ENCODE measurements around the gene IL19. TPM values are rescaled to one million over a fixed set of nuclear protein-coding genes. Genes with fewer than 3 reads are reported as not detected.
"Not testable (repeated sequence)": the region's sequence is repeated elsewhere in the genome, so short reads cannot be mapped to it uniquely, and the experiment has no call there.

Gene IL19
- total and polyA plus RNA-seq, 4 donors, result not detected

DNA sequence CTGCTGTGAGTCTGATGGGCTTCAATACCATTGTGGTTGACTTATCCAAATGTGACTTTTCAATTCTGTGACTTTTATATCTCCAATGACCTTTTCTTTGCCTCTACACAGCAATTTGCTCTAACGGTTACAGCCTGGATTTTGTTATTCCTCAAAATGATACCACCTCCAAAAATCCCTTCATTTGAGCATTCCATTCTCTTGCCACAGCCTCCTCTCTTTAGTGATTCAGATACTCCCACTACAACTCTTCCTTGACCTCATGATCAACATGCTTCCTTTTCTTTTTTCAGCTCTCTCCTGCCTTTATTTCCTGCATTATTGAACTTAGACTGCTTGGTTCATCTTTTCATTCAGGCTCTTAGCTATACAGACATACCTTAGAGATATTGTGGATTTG, 16.6 kb upstream of the IL19 start:
- Histone ChIP-seq H3K9me3 (ENCODE audit: control insufficient read depth, insufficient read depth, low read length) (no peaks in the 10 kb centered on the region), H3K4me3 (ENCODE audit: low read depth, low read length) (no peak overlapping the region), H3K4me1 (ENCODE audit: control insufficient read depth, insufficient read depth, low read length) (no peaks in the 10 kb centered on the region), H3K27ac (ENCODE audit: low read depth, low read length) (no peak overlapping the region), H3K36me3 (ENCODE audit: control insufficient read depth, insufficient read depth, low read length) (no peaks in the 10 kb centered on the region), H3K27me3 (ENCODE audit: control insufficient read depth, insufficient read depth, low read length) (no peaks in the 10 kb centered on the region)
- DNase-seq (ENCODE audit: low read depth in 4 of 6, low spot score in 6 of 6), result no peak
- WGBS (ENCODE audit: insufficient coverage), result 79% methylated on average over 1 of the region's 1 CpG

- H3K9me3 ChIP-seq (ENCODE audit: control insufficient read depth, insufficient read depth, low read length), result no peaks in the 10 kb centered on the region
- 89% methylated on average over 4 of the region's 13 CpGs for WGBS (ENCODE audit: insufficient coverage)
These were observed 12.9 kb upstream of the IL19 start for GRCh38 chr1:206757524-206758266.

DNA sequence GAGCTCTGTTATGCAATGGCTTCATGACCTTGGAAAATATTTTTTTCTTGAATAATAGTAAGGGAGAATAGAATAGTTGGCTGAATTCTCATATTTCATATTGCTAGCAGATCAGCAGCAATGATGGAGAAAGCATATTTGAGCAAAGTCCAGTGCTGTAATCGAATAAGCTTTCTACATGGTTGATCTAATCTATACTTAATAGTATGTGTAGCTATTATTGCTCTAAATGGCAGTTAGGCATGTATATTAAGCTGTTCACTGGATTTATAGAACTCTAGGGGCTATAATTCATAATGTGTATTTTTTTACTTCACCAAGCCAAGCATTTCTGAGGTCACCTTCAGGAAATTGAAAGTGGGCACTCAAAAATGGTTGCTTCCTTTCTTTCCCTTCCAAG, 10.0 kb upstream of the IL19 start:
- Histone ChIP-seq H3K36me3 (ENCODE audit: control insufficient read depth, insufficient read depth, low read length) (no peaks in the 10 kb centered on the region), H3K4me3 (ENCODE audit: low read depth, low read length) (no peak overlapping the region), H3K4me1 (ENCODE audit: control insufficient read depth, insufficient read depth, low read length) (no peaks in the 10 kb centered on the region), H3K27ac (ENCODE audit: low read depth, low read length) (no peak overlapping the region), H3K27me3 (ENCODE audit: control insufficient read depth, insufficient read depth, low read length) (no peaks in the 10 kb centered on the region), H3K9me3 (ENCODE audit: control insufficient read depth, insufficient read depth, low read length) (no peaks in the 10 kb centered on the region)
- DNase-seq (ENCODE audit: low read depth in 4 of 6, low spot score in 6 of 6), result peak in 1 of 6 donors; percentile 55
- no CpG with 5 or more reads among the region's 1 CpG for WGBS (ENCODE audit: insufficient coverage)

More at GRCh38 chr1:206757524-206758266, 12.9 kb upstream of the IL19 start:
- Histone ChIP-seq H3K4me3 (ENCODE audit: low read depth, low read length) (no peak overlapping the region), H3K27me3 (ENCODE audit: control insufficient read depth, insufficient read depth, low read length) (no peaks in the 10 kb centered on the region), H3K27ac (ENCODE audit: low read depth, low read length) (no peak overlapping the region), H3K36me3 (ENCODE audit: control insufficient read depth, insufficient read depth, low read length) (no peaks in the 10 kb centered on the region), H3K4me1 (ENCODE audit: control insufficient read depth, insufficient read depth, low read length) (no peaks in the 10 kb centered on the region)
- DNase-seq (ENCODE audit: low read depth in 4 of 6, low spot score in 6 of 6), result no peak

DNA sequence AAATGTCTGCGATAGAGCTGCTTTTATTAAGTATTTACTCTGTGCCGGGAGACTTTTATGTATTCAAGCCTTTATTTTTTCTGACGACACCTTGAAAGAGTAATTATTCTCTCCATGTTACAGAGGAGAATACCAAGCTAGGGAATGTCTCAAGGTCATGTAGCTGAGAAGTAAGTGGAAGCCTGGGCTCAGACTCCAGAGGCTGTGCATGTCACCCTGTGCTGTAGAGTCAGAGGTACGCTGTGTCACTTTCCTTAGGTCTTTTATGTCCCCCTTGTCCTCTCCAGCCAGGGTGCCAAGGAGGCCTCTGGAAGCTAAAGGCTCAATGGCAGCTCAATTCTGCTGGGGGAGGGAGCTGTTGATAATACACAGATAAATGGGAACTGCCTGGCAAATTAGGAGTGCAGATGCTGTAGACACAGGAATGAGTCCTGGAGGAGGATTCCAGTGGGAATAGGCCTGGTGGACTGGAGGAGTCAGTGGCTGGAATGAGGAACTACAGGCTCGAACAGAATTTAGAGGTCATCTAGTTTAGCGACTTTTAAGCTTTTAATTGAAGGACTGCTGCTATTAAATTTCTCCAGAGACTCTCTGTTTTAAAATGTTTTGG, 9.3 kb upstream of the IL19 start:
- no peak overlapping the region for H3K27ac ChIP-seq (ENCODE audit: low read depth, low read length)
- no peaks in the 10 kb centered on the region for H3K4me1 ChIP-seq (ENCODE audit: control insufficient read depth, insufficient read depth, low read length)
- WGBS (ENCODE audit: insufficient coverage), result 93% methylated on average over 2 of the region's 6 CpGs
- no peak overlapping the region for H3K4me3 ChIP-seq (ENCODE audit: low read depth, low read length)
- no peaks in the 10 kb centered on the region for H3K9me3 ChIP-seq (ENCODE audit: control insufficient read depth, insufficient read depth, low read length)
- H3K36me3 ChIP-seq (ENCODE audit: control insufficient read depth, insufficient read depth, low read length), result no peaks in the 10 kb centered on the region
- DNase-seq (ENCODE audit: low read depth in 4 of 6, low spot score in 6 of 6), result no peak
- H3K27me3 ChIP-seq (ENCODE audit: control insufficient read depth, insufficient read depth, low read length), result no peaks in the 10 kb centered on the region

DNA sequence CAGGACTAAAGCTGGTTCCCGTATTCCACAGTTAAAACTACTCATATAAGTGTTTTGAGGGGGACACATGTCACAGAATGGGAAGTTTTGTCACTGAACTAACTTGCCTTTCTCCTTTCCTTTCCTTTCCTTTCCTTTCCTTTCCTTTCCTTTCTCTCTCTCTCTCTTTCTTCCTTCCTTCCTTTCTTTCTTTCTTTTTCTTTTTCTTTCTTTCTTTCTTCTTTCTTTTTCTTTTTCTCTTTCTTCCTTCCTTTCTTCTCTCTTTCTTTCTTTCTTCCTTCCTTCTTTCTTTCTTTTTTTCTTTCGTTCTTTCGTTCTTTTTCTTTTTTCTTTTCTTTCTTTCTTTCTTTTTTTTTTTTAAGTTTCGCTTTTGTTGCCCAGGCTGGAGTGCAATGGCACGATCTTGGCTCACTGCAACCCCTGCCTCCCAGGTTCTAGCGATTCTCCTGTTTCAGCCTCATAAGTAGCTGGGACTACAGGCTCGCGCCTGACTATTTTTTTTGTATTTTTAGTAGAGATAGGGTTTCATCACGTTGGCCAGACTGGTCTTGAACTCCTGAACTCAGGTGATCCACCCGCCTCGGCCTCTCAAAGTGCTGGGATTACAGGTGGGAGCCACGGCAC, 7.7 kb upstream of the IL19 start:
- not testable (repeated sequence) for DNase-seq (ENCODE audit: low read depth in 4 of 6, low spot score in 6 of 6); H3K9me3 ChIP-seq (ENCODE audit: control insufficient read depth, insufficient read depth, low read length); H3K27me3 ChIP-seq (ENCODE audit: control insufficient read depth, insufficient read depth, low read length); H3K4me1 ChIP-seq (ENCODE audit: control insufficient read depth, insufficient read depth, low read length); H3K4me3 ChIP-seq (ENCODE audit: low read depth, low read length); H3K27ac ChIP-seq (ENCODE audit: low read depth, low read length); H3K36me3 ChIP-seq (ENCODE audit: control insufficient read depth, insufficient read depth, low read length)
- WGBS (ENCODE audit: insufficient coverage), result 95% methylated on average over 5 of the region's 12 CpGs

GRCh38 chr1:206765771-206766170, 4.8 kb upstream of the IL19 start:
- not testable (repeated sequence) for H3K36me3 ChIP-seq (ENCODE audit: control insufficient read depth, insufficient read depth, low read length); H3K9me3 ChIP-seq (ENCODE audit: control insufficient read depth, insufficient read depth, low read length); H3K27ac ChIP-seq (ENCODE audit: low read depth, low read length); H3K4me1 ChIP-seq (ENCODE audit: control insufficient read depth, insufficient read depth, low read length); DNase-seq (ENCODE audit: low read depth in 4 of 6, low spot score in 6 of 6); H3K4me3 ChIP-seq (ENCODE audit: low read depth, low read length); H3K27me3 ChIP-seq (ENCODE audit: control insufficient read depth, insufficient read depth, low read length)
- WGBS (ENCODE audit: insufficient coverage), result no CpG with 5 or more reads among the region's 1 CpG

- Histone ChIP-seq H3K36me3 (ENCODE audit: control insufficient read depth, insufficient read depth, low read length) (no peaks in the 10 kb centered on the region), H3K27ac (ENCODE audit: low read depth, low read length) (no peak overlapping the region), H3K27me3 (ENCODE audit: control insufficient read depth, insufficient read depth, low read length) (no peaks in the 10 kb centered on the region), H3K4me3 (ENCODE audit: low read depth, low read length) (no peak overlapping the region), H3K4me1 (ENCODE audit: control insufficient read depth, insufficient read depth, low read length) (no peaks in the 10 kb centered on the region), H3K9me3 (ENCODE audit: control insufficient read depth, insufficient read depth, low read length) (no peaks in the 10 kb centered on the region)
- DNase-seq (ENCODE audit: low read depth in 4 of 6, low spot score in 6 of 6), result peak in 1 of 6 donors; percentile 8
- 73% methylated on average over 8 of the region's 8 CpGs for WGBS (ENCODE audit: insufficient coverage)
These were observed 4.2 kb upstream of the IL19 start for GRCh38 chr1:206766251-206766856.

DNA sequence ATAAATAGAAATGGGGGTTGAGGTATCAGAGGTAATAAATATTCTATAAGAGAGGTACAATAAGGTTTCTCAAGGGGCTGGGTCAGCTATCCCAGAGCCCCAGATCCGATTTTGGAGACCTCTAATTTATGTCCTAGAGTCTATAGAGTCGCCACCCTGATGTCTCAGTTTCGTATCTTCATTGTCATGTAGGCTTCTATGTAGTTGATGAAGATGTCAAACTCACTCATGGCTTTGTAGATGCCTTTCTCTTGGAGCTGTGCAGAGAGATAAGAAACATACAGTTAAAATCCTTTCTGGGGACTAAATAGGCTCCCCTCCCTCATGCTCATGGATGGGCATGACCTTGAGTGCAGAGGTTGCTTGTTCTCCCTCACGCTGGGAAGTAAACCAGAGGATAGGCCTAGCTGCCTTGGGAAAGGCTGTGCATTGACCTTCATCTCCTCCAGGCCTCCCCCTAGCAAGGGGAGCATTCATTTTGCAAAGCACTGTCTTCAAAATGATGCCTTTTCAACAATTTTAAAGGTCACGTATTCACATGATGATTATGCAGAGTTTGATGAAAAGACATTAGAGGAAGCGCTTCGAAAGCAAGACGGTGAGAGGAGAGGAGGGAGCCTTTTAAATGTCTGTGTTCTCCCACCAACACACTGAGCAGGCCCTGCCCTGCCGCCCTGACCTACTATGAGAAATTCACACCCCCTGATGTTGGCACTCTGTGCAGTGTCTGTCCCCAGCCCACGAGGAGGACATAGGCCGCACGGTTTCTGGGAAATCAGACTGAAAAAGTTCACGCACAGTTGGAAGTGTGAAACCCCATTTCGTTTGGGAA, 1.9 kb upstream of the IL19 start:
- Histone ChIP-seq H3K36me3 (ENCODE audit: control insufficient read depth, insufficient read depth, low read length) (no peaks in the 10 kb centered on the region), H3K9me3 (ENCODE audit: control insufficient read depth, insufficient read depth, low read length) (no peaks in the 10 kb centered on the region), H3K27ac (ENCODE audit: low read depth, low read length) (no peak overlapping the region), H3K27me3 (ENCODE audit: control insufficient read depth, insufficient read depth, low read length) (no peaks in the 10 kb centered on the region), H3K4me1 (ENCODE audit: control insufficient read depth, insufficient read depth, low read length) (no peaks in the 10 kb centered on the region), H3K4me3 (ENCODE audit: low read depth, low read length) (no peak overlapping the region)
- WGBS (ENCODE audit: insufficient coverage), result 63% methylated on average over 9 of the region's 14 CpGs
- DNase-seq (ENCODE audit: low read depth in 4 of 6, low spot score in 6 of 6), result no peak

- Histone ChIP-seq H3K4me1 (ENCODE audit: control insufficient read depth, insufficient read depth, low read length) (no peaks in the 10 kb centered on the region), H3K27ac (ENCODE audit: low read depth, low read length) (no peak overlapping the region), H3K27me3 (ENCODE audit: control insufficient read depth, insufficient read depth, low read length) (no peaks in the 10 kb centered on the region), H3K36me3 (ENCODE audit: control insufficient read depth, insufficient read depth, low read length) (no peaks in the 10 kb centered on the region), H3K9me3 (ENCODE audit: control insufficient read depth, insufficient read depth, low read length) (no peaks in the 10 kb centered on the region), H3K4me3 (ENCODE audit: low read depth, low read length) (no peak overlapping the region)
- 58% methylated on average over 7 of the region's 7 CpGs for WGBS (ENCODE audit: insufficient coverage)
- peak in 1 of 6 donors; percentile 31 for DNase-seq (ENCODE audit: low read depth in 4 of 6, low spot score in 6 of 6)
These were observed 1.3 kb upstream of the IL19 start for GRCh38 chr1:206769304-206769731.
